SJSA1 (cell line): Measurements from ENCODE around the gene GSG1L2. TPM values are rescaled to one million over a fixed set of nuclear protein-coding genes. Genes with fewer than 3 reads are reported as not detected.

Experiments
- DNase-seq, 2 experiments: peaks; one replicate each; pipeline ENCODE4 v3.0.0-alpha.2; 2015 to 2020; ENCODE audit warnings: low spot score in 2 of 2, low read depth in 1 of 2
- H3K27ac ChIP-seq: fragments of 250-450 bp; sonication (Bioruptor Pico); 2 replicates; pipeline ENCODE4 v1.5.1; 2020; ENCODE audit warnings: mild to moderate bottlenecking, moderate library complexity
- H3K27me3 ChIP-seq: fragments of 250-450 bp; sonication (Bioruptor Pico); replicated peaks from 2 replicates; pipeline ENCODE4 v1.5.1; 2020; ENCODE audit warnings: mild to moderate bottlenecking, moderate library complexity
- H3K36me3 ChIP-seq: fragments of 250-450 bp; sonication (Bioruptor Pico); 2 replicates; pipeline ENCODE4 v1.5.1; 2020; ENCODE audit warnings: mild to moderate bottlenecking
- H3K4me1 ChIP-seq: fragments of 250-450 bp; sonication (Bioruptor Pico); replicated peaks from 2 replicates; pipeline ENCODE4 v1.6.1; 2021; ENCODE audit warnings: mild to moderate bottlenecking
- H3K4me3 ChIP-seq: fragments of 250-450 bp; sonication (Bioruptor Pico); 2 replicates; pipeline ENCODE4 v1.5.1; 2020; ENCODE audit warnings: mild to moderate bottlenecking
- H3K9me3 ChIP-seq: fragments of 250-450 bp; sonication (Bioruptor Pico); replicated peaks from 2 replicates; pipeline ENCODE4 v1.5.1; 2020; ENCODE audit warnings: mild to moderate bottlenecking
- total RNA-seq: library from RNA; depleted of rRNA; stranded (reverse); fragments of >200 nt; shearing (Covaris generic); gene quantifications from 2 replicates; pipeline ENCODE4 v1.2.3, GENCODE V29; 2014; rRNA removed

The GSG1L2 gene
- not detected in 2 replicates for total RNA-seq

DNA sequence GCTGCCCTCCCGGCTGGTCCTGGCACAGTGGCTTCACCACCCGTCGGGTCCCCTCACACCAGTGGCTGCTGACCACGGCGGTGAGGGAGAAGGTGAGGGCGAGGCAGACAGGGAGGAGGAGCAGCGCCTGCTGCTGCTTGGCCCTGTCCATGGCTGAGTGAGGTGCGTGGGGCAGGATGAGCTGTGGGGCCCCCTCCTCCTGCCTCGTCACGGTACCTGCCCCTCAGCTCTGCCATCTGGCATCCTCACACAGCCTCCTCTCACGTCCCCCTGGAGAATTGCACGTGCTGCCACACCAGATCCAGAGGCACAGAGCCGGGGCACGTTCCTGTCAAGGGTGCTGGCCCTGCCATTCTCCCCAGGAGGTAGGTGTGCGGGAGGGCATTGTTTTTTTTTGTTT, at the start of gene GSG1L2:
Gene GSG1L2, minus strand, starts transcription at position 159 of the 400 bp plus-strand sequence. Its CDS starts 8 bp downstream, at position 151.
- no peaks in the 10 kb centered on the region for H3K9me3 ChIP-seq
- no peak for DNase-seq
- H3K36me3 ChIP-seq, result no peaks in the 10 kb centered on the region
- H3K27me3 ChIP-seq, result no peaks in the 10 kb centered on the region
- no peak within 1 kb of the TSS for H3K27ac ChIP-seq
- no peak within 1 kb of the TSS for H3K4me3 ChIP-seq
- no peaks in the 10 kb centered on the region for H3K4me1 ChIP-seq

DNA sequence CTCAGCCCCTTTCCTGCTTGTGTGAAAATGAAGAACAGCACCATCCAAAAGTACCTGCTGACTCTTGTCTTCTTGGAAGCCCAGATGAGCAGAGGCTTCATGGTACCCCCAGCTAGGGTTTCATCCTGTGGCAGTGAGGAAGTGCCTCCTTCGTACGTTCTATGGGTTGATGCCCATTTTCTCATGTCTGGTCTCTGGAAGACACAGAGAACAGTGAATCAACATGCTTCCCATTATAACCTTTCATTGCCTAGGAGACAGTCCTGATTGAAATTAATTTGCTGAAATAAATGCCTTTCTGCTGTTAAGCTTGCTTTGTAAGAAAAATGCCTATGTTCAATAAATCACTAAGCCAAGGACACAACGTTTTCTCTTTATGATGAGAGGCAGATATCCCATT, 46.7 kb upstream of the GSG1L2 start:
- H3K4me3 ChIP-seq, result no peak overlapping the region
- H3K27ac ChIP-seq, result no peak overlapping the region
- H3K4me1 ChIP-seq, result no peaks in the 10 kb centered on the region
- no peaks in the 10 kb centered on the region for H3K36me3 ChIP-seq
- no peak for DNase-seq
- H3K27me3 ChIP-seq, result no peaks in the 10 kb centered on the region
- 0 out of 2 replicates have a peak, but pooled peaks cover 2% of the 10 kb centered on the region for H3K9me3 ChIP-seq

DNA sequence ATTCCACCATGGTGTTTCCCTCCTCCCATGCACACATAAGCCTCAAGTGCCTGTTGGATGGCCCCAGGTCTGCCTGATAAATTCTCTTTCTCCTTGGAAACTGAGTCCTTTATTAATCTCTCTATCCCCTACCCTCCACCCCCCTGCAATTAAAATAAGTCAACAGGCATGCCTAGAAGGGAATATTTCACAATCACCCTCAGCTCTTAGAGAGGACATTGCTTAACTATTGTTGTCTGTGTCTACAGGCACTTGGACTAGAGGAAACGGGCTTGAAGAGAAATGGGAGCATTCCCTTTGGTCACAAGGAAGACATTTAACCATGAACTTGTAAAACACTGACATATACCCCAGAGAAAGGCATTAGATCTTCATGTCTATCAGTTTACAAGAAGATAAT, 43.7 kb upstream of the GSG1L2 start:
- H3K9me3 ChIP-seq, result 0 out of 2 replicates have a peak, but pooled peaks cover 4% of the 10 kb centered on the region
- H3K27me3 ChIP-seq, result no peaks in the 10 kb centered on the region
- H3K4me3 ChIP-seq, result no peak overlapping the region
- no peak for DNase-seq
- H3K27ac ChIP-seq, result no peak overlapping the region
- no peaks in the 10 kb centered on the region for H3K36me3 ChIP-seq
- H3K4me1 ChIP-seq, result no peaks in the 10 kb centered on the region

DNA sequence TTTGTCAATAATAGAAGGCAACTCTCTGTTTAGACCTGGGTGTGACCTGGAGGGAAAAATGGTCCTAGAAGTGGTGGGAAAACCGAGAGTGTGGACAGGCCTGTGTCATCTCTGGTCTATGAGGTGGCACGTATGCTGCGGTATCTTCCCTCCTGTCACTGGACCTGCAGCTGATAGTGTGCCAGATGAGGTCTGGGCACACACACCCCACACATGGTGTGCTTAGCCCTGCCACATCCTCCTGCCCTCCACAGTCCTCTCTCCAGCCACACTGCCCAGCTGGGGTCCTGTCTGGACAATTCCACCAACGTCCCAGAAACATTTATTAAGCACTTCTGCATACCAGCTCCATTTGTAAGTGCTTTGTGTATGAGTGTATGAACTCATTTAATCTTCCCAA, 41.1 kb upstream of the GSG1L2 start:
- Histone ChIP-seq H3K4me3 (no peak overlapping the region), H3K27me3 (no peaks in the 10 kb centered on the region), H3K27ac (no peak overlapping the region), H3K36me3 (no peaks in the 10 kb centered on the region), H3K9me3 (peaks cover 4% of the 10 kb centered on the region; the same call in 1 of the 2 replicates), H3K4me1 (no peaks in the 10 kb centered on the region)
- DNase-seq, result no peak

DNA sequence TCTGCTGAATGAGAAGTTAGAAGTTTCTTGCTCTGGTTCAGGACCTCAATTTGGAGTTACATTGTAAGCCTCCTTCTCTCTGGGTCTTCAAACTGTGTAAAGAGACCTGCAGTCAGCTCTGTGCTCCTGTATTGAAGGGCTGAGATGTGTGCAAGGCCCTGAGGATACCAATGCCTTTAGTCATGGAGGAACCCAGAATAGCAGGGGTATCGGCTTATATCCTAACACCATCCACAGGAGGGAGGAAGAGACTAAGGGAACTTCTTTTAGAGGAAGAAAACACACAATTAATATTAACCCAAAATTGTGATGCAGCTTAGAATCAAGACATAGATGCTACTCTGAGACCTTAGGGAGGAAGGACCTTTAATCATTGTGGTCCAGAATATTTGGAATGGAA, 40.3 kb upstream of the GSG1L2 start:
- H3K4me1 ChIP-seq, result no peaks in the 10 kb centered on the region
- peaks cover 4% of the 10 kb centered on the region; the same call in 1 of the 2 replicates for H3K9me3 ChIP-seq
- no peak overlapping the region for H3K27ac ChIP-seq

DNA sequence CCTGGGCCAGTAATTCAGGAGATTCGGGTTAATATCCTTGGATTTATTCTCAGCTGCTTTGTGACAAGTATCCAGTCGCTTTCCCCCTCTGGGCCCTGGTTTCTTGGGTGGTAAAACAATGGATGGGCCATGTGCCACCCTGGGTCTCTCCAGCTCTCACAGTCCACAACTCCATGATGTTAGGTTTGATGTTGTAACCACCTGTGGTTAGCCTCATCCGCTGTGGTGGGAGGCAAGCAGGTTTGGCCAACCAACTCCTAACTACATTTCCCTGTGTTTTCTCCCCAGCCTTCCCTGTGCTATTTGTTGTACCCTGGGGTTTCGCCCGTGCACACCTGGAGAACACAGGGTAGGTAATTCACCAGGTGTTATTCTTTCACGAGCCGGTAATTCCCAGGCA, 39.0 kb upstream of the GSG1L2 start:
- DNase-seq, result no peak

More for the DNA sequence above, 40.3 kb upstream of the GSG1L2 start:
- DNase-seq, result no peak
- Histone ChIP-seq H3K27me3 (no peaks in the 10 kb centered on the region), H3K4me3 (no peak overlapping the region), H3K36me3 (no peaks in the 10 kb centered on the region)

DNA sequence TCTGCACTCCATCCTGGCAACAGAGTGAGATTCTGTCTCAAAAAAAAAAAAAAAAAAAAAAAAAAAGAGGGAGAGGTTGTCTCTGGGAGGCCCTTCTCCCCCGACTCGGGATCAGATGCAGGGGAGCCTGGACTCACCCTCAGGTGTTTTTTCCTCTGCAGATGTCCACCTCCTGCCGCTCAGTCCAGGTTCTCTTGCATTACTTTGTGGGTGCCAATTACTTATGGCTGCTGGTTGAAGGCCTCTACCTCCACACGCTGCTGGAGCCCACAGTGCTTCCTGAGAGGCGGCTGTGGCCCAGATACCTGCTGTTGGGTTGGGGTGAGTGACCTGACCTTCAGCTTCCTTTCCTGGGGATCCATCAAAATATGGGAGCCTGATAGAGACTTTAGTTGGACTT, 37.9 kb upstream of the GSG1L2 start:
- no peaks in the 10 kb centered on the region for H3K36me3 ChIP-seq
- peaks cover 2% of the 10 kb centered on the region; the same call in 1 of the 2 replicates for H3K9me3 ChIP-seq
- H3K27ac ChIP-seq, result no peak overlapping the region
- H3K27me3 ChIP-seq, result no peaks in the 10 kb centered on the region
- no peak for DNase-seq
- no peaks in the 10 kb centered on the region for H3K4me1 ChIP-seq
- H3K4me3 ChIP-seq, result no peak overlapping the region

More for the DNA sequence above, 39.0 kb upstream of the GSG1L2 start:
- H3K27me3 ChIP-seq, result no peaks in the 10 kb centered on the region
- no peaks in the 10 kb centered on the region for H3K36me3 ChIP-seq
- no peaks in the 10 kb centered on the region for H3K4me1 ChIP-seq
- peaks cover 2% of the 10 kb centered on the region; the same call in 1 of the 2 replicates for H3K9me3 ChIP-seq
- H3K27ac ChIP-seq, result no peak overlapping the region
- H3K4me3 ChIP-seq, result no peak overlapping the region

DNA sequence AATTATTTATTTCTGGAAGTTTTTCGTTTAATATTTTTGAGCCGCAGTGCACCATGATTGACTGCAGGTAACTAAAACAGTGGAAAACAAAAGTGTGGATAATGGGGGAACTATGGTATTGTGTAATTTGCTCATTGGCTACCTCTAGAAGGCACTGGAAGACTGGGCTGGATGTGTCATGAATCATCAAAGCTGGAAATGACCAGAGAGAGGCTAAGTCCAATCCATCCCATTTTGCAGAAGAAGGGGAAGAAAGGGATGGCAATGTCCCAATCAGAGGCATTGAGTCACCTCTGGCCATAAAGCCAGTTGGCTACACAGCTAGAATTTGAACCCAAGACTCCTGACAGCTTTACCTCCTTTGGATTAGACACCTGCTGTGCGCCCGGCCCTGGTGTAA, 33.2 kb upstream of the GSG1L2 start:
- H3K27me3 ChIP-seq, result no peaks in the 10 kb centered on the region
- no peak overlapping the region for H3K4me3 ChIP-seq
- no peaks in the 10 kb centered on the region for H3K36me3 ChIP-seq
- no peak overlapping the region for H3K27ac ChIP-seq
- H3K9me3 ChIP-seq, result no peaks in the 10 kb centered on the region; the same call in 1 of the 2 replicates
- H3K4me1 ChIP-seq, result no peaks in the 10 kb centered on the region
- no peak for DNase-seq

DNA sequence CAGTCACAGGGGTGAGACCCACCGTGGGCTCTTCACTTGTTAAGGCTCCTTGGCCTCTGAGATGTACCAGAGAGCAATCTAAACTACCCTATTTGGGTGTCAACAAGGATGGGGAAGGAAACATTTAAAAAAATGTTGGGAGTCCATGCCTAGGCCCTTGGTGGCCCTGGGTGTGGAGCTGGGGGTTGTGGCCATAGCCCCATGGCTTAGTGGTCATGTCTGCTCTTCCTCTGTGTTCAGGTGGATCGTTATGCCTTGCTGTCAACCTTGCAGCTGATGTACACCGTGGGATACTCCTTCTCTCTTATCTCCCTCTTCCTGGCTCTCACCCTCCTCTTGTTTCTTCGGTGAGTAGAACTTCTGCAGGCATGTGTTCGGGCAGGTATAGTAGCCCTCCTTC, 32.4 kb upstream of the GSG1L2 start:
- no peaks in the 10 kb centered on the region for H3K27me3 ChIP-seq
- no peaks in the 10 kb centered on the region for H3K36me3 ChIP-seq
- no peak overlapping the region for H3K4me3 ChIP-seq
- no peaks in the 10 kb centered on the region for H3K4me1 ChIP-seq
- no peak for DNase-seq
- no peaks in the 10 kb centered on the region; the same call in 1 of the 2 replicates for H3K9me3 ChIP-seq
- H3K27ac ChIP-seq, result no peak overlapping the region

DNA sequence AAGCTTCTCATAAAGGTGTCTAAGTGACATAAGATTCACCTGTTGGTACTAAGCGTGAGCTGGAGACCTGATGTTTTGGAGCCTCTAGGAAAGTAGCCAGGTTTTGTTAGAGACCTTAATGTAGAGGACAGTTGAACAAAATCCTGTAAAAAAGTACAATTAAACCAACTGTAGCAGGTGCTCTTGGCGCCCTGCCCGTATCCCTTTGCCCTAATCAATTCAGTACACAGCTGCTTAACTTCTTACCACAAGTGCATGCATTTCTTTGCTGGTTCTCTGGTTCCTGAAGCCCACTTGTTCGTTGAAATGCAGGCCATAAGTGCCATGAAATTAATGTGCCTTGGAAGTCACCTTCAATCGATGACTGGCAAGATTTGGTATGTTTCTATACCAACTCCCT, 28.3 kb upstream of the GSG1L2 start:
- Histone ChIP-seq H3K27ac (no peak overlapping the region), H3K27me3 (no peaks in the 10 kb centered on the region)

DNA sequence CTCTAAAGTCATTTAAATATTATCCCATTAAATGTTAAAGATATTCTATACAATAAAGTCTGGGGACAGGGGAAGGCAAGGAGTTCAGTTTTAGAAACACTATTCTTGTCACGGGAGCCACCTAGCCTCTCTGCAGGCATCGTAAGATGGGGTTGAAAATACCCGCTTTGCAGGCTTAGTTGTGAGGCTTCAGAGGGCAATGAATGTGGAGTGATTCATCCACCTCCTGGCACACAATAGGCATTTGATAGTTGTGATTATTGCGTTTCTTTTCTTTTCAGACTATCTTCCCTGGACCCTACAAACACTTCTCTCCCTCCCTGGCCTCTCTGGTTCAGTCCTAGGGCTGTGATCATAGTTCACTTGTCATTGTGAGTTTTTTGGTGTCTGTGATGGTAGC, 23.4 kb upstream of the GSG1L2 start:
- H3K4me3 ChIP-seq, result no peak overlapping the region
- H3K36me3 ChIP-seq, result no peaks in the 10 kb centered on the region
- no peaks in the 10 kb centered on the region for H3K9me3 ChIP-seq
- H3K27me3 ChIP-seq, result no peaks in the 10 kb centered on the region
- no peak overlapping the region for H3K27ac ChIP-seq
- peaks cover 14% of the 10 kb centered on the region for H3K4me1 ChIP-seq
- no peak for DNase-seq

More for the DNA sequence above, 28.3 kb upstream of the GSG1L2 start:
- no peak for DNase-seq
- Histone ChIP-seq H3K36me3 (no peaks in the 10 kb centered on the region), H3K9me3 (no peaks in the 10 kb centered on the region), H3K4me3 (no peak overlapping the region), H3K4me1 (no peaks in the 10 kb centered on the region)

DNA sequence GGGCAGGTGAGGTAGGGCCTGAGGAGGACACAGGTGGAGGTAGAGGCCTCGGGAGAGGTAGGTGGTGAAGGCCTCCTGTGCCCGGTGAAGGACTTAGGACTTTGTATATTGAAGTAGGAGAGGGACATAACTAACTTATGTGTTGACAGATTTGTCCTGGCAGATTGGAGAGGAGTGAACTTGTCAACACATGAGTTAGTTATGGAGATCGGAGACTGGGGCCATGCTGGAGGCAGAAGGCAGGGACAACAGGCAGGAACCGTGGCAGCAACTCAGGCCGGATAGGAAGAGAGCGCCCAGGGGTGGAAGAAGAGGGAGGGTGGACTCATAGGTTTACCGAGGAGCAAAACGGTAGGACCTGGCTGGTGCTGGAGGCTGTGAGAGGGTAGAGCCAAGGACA, 22.3 kb upstream of the GSG1L2 start:
- Histone ChIP-seq H3K4me1 (peaks cover 14% of the 10 kb centered on the region), H3K9me3 (no peaks in the 10 kb centered on the region), H3K36me3 (no peaks in the 10 kb centered on the region), H3K27ac (no peak overlapping the region), H3K4me3 (no peak overlapping the region), H3K27me3 (no peaks in the 10 kb centered on the region)
- no peak for DNase-seq

DNA sequence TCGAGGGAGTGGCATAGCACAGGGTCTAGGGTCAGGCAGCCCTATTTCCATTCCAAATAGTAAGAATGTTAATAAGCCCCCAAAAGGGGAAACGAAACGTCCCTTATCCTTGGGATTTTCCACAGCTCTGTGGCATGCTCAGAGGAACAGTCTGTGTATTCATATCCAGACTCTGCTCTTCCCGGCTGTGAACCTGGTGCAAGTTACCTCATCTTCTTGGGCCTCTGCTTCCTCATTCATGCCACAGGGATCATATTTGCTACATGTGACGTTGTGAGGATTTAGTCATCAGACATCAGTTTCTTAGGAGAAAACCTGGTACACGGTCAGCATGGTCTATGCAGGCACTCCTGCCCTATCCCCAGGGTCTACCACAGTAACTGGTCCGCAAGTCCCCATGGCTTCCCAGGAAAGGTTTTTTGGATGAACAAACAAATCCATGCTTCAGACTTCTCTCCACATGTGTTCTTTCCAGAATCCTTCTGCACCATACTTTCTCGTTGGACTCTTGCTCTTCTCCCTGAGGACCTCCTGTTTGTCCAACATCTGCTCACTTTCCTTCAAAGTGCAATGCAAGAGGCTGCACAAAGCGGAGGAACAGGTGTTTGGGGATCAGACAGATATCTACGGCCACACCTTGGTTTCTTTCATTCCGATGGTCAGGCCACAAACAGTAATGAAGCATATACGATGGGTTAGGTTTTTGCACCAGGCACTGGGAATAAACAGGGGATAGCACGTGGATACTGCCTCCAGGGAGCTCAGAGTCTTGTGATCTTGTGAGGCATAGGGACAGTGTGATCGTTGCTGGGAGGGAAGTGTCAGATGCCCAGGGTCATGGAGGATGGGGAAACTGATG, 21.5 kb upstream of the GSG1L2 start:
- no peaks in the 10 kb centered on the region for H3K36me3 ChIP-seq
- no peak for DNase-seq
- H3K4me1 ChIP-seq, result peaks cover 14% of the 10 kb centered on the region
- no peak overlapping the region for H3K4me3 ChIP-seq
- H3K27ac ChIP-seq, result no peak overlapping the region
- H3K27me3 ChIP-seq, result no peaks in the 10 kb centered on the region
- H3K9me3 ChIP-seq, result no peaks in the 10 kb centered on the region

DNA sequence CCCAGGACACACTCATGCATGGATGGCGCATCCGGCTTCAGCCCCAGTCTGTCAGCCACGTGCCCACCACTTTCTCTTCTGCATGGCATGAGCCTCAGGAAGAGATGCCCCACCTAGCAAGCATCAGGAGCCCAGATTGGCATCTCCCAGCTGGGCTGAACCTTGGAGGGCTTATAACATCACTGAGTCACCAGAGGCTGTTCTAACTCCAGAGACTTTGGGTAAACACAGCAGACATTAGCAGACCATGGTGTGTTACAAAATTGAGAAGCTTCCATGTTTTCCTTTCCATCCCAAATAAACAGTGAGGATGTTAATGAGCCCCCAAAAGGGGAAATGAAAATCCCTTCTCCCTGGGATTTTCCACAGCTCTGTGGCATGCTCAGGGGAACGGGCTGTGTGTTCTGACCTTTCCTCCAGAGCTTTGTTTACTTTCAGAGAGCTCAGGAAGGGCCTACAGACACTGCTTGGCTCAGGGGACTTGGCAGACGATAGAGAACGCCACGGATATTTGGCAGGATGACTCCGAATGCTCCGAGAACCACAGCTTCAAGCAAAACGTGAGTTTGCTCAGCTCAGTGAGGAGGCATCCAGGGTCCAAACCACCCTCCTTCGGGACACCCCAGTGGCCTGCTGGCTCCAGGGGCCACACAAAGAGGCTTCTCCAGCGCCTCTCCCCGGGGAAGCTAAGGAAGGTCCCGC, 20.3 kb upstream of the GSG1L2 start:
- H3K4me1 ChIP-seq, result peaks cover 26% of the 10 kb centered on the region
- no peaks in the 10 kb centered on the region for H3K9me3 ChIP-seq
- H3K36me3 ChIP-seq, result no peaks in the 10 kb centered on the region
- peak overlapping the region; percentile 39 for H3K27ac ChIP-seq
- H3K27me3 ChIP-seq, result no peaks in the 10 kb centered on the region
- DNase-seq, result peak; percentile 54 to 81
- H3K4me3 ChIP-seq, result no peak overlapping the region
